ENCODE data around the gene WWOX.

DNA sequence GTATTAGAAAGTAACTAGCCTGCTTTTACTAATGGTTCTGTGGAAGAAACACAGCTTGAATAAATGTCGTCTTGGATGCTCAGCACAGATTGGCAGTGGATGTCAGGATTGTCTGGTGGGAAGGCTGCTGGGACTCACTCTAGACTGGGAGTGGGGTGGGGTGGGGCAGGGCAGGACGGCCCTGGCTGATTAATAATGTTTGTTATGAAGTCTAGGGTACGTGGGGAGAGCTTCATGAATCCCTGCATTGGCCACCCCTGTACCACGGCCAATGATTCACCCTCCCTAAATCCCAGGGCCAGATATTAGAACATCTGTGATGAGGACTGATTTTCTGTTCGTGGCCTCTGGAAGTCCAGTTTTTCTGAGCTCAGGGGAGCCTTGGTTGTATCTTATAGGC, 421.0 kb downstream of the WWOX start:
- TF ChIP-seq ISL1 (CRISPR knock-in tag; IDR thresholded peaks at IDR 0.05) (no peak), OSR1 (CRISPR knock-in tag; IDR thresholded peaks at IDR 0.05) (no peak)
- TF ChIP-seq, protein P1, sequence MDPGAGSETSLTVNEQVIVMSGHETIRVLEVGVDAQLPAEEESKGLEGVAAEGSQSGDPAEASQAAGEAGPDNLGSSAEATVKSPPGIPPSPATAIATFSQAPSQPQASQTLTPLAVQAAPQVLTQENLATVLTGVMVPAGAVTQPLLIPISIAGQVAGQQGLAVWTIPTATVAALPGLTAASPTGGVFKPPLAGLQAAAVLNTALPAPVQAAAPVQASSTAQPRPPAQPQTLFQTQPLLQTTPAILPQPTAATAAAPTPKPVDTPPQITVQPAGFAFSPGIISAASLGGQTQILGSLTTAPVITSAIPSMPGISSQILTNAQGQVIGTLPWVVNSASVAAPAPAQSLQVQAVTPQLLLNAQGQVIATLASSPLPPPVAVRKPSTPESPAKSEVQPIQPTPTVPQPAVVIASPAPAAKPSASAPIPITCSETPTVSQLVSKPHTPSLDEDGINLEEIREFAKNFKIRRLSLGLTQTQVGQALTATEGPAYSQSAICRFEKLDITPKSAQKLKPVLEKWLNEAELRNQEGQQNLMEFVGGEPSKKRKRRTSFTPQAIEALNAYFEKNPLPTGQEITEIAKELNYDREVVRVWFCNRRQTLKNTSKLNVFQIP (CRISPR knock-in tag; IDR thresholded peaks at IDR 0.05; ENCODE audit: borderline replicate concordance, low read depth), result no peak

Measured in SK-N-SH treated with all-trans-retinoic acid at 6 μM for 48 hours (cell line).